Suprapubic skin (tissue), 4 donors: ENCODE data around the gene POC1A. TPM values are rescaled to one million over a fixed set of nuclear protein-coding genes. Genes with fewer than 3 reads are reported as not detected.
A peak's percentile ranks its signal among the peaks of the same experiment; 100 is the strongest.
"Not testable (repeated sequence)": the region's sequence is repeated elsewhere in the genome, so short reads cannot be mapped to it uniquely, and the experiment has no call there.

ENCODE experiments used
- DNase-seq, 2 donors: peaks; one replicate each; pipeline ENCODE4 v3.0.0-alpha.2; 2019; ENCODE audit warnings: low spot score in 2 of 2
- H3K27ac ChIP-seq: fragments of 200-600 bp; sonication (generic); one replicate; pipeline ENCODE4 v1.5.1; 2019
- H3K27me3 ChIP-seq: fragments of 200-600 bp; sonication (generic); one replicate; pipeline ENCODE4 v1.5.1; 2019
- H3K36me3 ChIP-seq: fragments of 200-600 bp; sonication (generic); one replicate; pipeline ENCODE4 v1.5.1; 2019
- H3K4me1 ChIP-seq: fragments of 200-600 bp; sonication (generic); one replicate; pipeline ENCODE4 v1.5.1; 2019
- H3K4me3 ChIP-seq: fragments of 200-600 bp; sonication (generic); one replicate; pipeline ENCODE4 v1.5.1; 2019; ENCODE audit warnings: mild to moderate bottlenecking
- H3K9me3 ChIP-seq: fragments of 200-600 bp; sonication (generic); one replicate; pipeline ENCODE4 v1.5.1; 2019
- EP300 ChIP-seq: sonication (generic); formaldehyde crosslinking; IDR thresholded peaks from one replicate; pipeline ENCODE4 v1.6.1; 2017; ENCODE audit warnings: antibody characterized with exemption
- POLR2A ChIP-seq, 2 donors: fragments of 450-650 bp; IDR thresholded peaks; one replicate each; pipeline ENCODE4 v1.6.1; 2017; ENCODE audit warnings: antibody characterized with exemption in 2 of 2, mild to moderate bottlenecking in 2 of 2, moderate library complexity in 2 of 2
- POLR2AphosphoS5 ChIP-seq, 3 donors: sonication (generic); formaldehyde crosslinking; IDR thresholded peaks; one replicate each; pipeline ENCODE4 v1.6.1; 2017; ENCODE audit warnings: antibody characterized with exemption in 3 of 3
- WGBS: methylation state at CpG from one replicate; pipeline ENCODE4 v1.1.5; 2018; 5-methylcytosine and 5-hydroxymethylcytosine counted together
- total RNA-seq, 4 donors: library from RNA; depleted of rRNA; stranded (reverse); fragments of >200 nt; gene quantifications; one replicate each; pipeline ENCODE4 v1.1.0, GENCODE V29; 2016
- TF ChIP-seq, protein P1 (sequence below), 2 donors: fragments of 200-600 bp in 1 of 2; fragments of 450-650 bp in 1 of 2; sonication (generic) in 1 of 2; IDR thresholded peaks; one replicate each; pipeline ENCODE4 v1.5.1; 2016 to 2019; ENCODE audit warnings: antibody characterized with exemption in 2 of 2, mild to moderate bottlenecking in 1 of 2, moderate library complexity in 1 of 2

POC1A gene
- total RNA-seq, 4 donors from 2014 or later: 1.1 to 4.8 (median 1.6) TPM

DNA sequence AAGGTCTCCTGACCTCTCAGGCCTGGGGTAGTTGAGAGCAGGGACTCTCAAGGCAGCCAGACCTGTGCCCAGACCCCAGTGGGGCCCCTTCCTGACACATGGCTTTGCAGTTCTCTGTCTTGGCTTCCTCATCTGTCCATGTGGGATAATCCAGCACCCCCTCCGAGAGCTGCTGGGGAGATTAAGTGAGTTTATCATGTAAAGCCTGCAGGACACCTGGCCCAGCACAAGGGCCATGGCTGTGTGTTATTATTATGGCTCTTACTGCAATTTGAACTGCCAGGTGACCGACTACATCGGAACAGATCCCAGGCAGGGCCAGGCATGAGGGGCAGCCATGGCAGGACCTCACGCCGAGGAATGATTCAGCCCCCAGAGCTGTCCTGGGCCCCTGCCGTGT lies 110.5 kb downstream of the POC1A start:
- H3K9me3 ChIP-seq: no peaks in the 10 kb centered on the region
- peaks cover 6% of the 10 kb centered on the region for H3K36me3 ChIP-seq
- no peaks in the 10 kb centered on the region for H3K27me3 ChIP-seq
- H3K4me3 ChIP-seq: no peak overlapping the region
- no peak for DNase-seq
- peaks cover 65% of the 10 kb centered on the region for H3K4me1 ChIP-seq
- TF ChIP-seq POLR2A (IDR thresholded peaks at IDR 0.05) (no peak), POLR2AphosphoS5 (IDR thresholded peaks at IDR 0.05) (no peak), EP300 (no peak)
- TF ChIP-seq, protein P1, sequence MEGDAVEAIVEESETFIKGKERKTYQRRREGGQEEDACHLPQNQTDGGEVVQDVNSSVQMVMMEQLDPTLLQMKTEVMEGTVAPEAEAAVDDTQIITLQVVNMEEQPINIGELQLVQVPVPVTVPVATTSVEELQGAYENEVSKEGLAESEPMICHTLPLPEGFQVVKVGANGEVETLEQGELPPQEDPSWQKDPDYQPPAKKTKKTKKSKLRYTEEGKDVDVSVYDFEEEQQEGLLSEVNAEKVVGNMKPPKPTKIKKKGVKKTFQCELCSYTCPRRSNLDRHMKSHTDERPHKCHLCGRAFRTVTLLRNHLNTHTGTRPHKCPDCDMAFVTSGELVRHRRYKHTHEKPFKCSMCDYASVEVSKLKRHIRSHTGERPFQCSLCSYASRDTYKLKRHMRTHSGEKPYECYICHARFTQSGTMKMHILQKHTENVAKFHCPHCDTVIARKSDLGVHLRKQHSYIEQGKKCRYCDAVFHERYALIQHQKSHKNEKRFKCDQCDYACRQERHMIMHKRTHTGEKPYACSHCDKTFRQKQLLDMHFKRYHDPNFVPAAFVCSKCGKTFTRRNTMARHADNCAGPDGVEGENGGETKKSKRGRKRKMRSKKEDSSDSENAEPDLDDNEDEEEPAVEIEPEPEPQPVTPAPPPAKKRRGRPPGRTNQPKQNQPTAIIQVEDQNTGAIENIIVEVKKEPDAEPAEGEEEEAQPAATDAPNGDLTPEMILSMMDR (IDR thresholded peaks at IDR 0.05): no peak
- WGBS: 81% methylated on average over 6 of the region's 6 CpGs
- no peak overlapping the region for H3K27ac ChIP-seq

DNA sequence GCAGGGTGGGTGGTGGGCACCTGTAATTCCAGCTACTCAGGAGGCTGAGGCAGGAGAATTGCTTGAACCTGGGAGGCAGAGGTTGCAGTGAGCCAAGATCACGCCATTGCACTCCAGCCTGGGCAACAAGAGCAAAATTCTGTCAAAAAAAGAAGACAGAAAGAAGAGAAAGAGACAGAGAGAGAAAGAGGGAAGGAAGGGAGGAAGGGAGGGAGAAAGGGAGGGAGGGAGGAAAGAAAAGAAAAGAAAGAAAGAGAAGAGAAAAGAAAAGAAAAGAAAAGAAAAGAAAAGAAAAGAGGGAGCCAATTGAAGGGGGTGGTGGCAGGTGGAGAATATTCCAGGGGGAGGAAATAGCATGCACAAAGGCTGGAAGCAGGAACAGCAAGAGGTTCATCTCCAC lies 111.2 kb downstream of the POC1A start:
- H3K4me1 ChIP-seq: peaks cover 62% of the 10 kb centered on the region
- not testable (repeated sequence) for DNase-seq, H3K9me3 ChIP-seq, H3K4me3 ChIP-seq, H3K27me3 ChIP-seq, H3K36me3 ChIP-seq, H3K27ac ChIP-seq
- WGBS: 93% methylated on average over 1 of the region's 1 CpG

DNA sequence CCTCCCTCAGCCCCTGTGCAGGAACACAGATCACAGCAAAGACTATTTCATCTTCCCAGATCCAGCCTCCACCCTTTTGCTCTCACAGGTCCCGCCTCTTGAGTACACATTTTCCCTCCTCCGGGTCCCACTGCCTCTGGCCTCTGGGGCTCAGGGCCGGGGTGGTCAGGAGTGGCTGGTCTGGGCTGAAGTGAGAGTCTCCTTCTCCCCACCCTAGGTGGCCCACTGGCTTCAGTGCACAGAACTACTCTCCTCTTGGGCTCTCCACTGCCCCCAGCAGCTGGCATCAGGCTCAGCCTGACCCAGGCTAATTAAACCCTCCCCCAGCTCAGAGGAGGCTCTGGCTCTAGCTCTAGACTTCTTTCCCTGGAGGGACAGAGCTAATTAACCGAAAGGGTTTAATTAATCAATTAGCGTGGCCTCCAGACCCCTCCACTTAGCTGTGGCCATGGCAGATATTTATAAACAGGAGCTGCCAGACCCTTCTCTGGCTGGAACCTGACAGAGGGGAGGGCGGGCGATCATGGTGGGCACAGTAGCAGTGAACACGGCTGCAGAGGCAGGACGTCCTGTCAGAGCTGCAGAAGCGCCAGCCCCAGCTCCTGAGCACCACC lies 113.0 kb downstream of the POC1A start:
- Histone ChIP-seq H3K4me1 (peaks cover 60% of the 10 kb centered on the region), H3K9me3 (no peaks in the 10 kb centered on the region), H3K36me3 (no peaks in the 10 kb centered on the region), H3K4me3 (no peak overlapping the region), H3K27me3 (no peaks in the 10 kb centered on the region), H3K27ac (peak overlapping the region; percentile 68)
- no peak for TF ChIP-seq POLR2A (IDR thresholded peaks at IDR 0.05)
- no peak for TF ChIP-seq EP300
- TF ChIP-seq POLR2AphosphoS5 (IDR thresholded peaks at IDR 0.05): no peak
- TF ChIP-seq, protein P1 (IDR thresholded peaks at IDR 0.05): no peak
- DNase-seq: no peak
- 67% methylated on average over 10 of the region's 10 CpGs for WGBS

DNA sequence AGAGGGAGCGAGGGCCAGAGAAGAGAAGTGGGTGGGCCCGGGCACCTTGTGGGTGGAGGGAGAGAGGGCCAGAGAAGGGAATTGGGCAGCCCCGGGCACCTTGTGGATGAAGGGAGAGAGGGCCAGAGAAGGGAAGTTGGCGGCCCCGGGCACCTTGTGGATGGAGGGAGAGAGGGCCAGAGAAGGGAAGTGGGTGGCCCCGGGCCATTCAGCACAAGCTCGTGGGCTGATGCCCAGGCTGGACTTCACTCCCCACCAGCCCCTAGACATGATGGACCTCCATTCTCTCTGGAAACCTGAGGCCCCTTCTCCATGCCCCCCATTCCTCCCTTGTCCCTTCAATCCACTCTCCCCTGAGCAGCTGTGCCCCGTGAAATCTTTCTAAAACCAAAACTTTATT lies 113.6 kb downstream of the POC1A start:
- Histone ChIP-seq H3K36me3 (no peaks in the 10 kb centered on the region), H3K4me3 (no peak overlapping the region), H3K27me3 (no peaks in the 10 kb centered on the region), H3K9me3 (no peaks in the 10 kb centered on the region), H3K27ac (peak overlapping the region; percentile 68), H3K4me1 (peaks cover 60% of the 10 kb centered on the region)
- 84% methylated on average over 8 of the region's 8 CpGs for WGBS
- no peak for DNase-seq
- TF ChIP-seq EP300: no peak
- no peak for TF ChIP-seq POLR2A (IDR thresholded peaks at IDR 0.05)
- TF ChIP-seq POLR2AphosphoS5 (IDR thresholded peaks at IDR 0.05): no peak
- TF ChIP-seq, protein P1 (IDR thresholded peaks at IDR 0.05): no peak

DNA sequence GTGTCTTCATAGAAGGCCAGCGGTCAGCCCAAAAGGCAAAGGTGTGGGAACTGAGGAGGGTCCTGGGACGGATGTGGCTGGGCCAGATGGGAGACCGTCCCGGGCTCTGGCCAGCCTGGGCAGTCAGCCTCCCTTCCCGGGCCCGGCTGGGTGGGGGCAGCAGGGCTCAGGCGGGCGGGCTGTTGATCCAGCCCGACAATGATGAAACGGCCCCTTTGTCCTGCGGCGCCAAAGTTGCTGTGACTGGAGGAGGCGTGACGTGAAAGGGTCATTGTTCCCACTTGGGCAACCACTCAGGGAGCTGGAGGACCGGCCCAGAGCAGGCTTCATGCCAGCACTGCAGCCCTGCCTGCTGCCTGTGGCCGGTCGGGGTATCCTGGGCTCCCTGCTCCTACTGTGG lies 114.4 kb downstream of the POC1A start:
- no peaks in the 10 kb centered on the region for H3K9me3 ChIP-seq
- no peaks in the 10 kb centered on the region for H3K36me3 ChIP-seq
- peaks cover 52% of the 10 kb centered on the region for H3K4me1 ChIP-seq
- TF ChIP-seq POLR2AphosphoS5 (IDR thresholded peaks at IDR 0.05): no peak
- TF ChIP-seq POLR2A (IDR thresholded peaks at IDR 0.05): no peak
- no peak for TF ChIP-seq EP300
- TF ChIP-seq, protein P1 (IDR thresholded peaks at IDR 0.05): no peak
- H3K27ac ChIP-seq: peak overlapping the region; percentile 75
- DNase-seq: peak in 1 of 2 donors; percentile 87
- no peak overlapping the region for H3K4me3 ChIP-seq
- WGBS: 50% methylated on average over 1 of the region's 17 CpGs
- no peaks in the 10 kb centered on the region for H3K27me3 ChIP-seq

DNA sequence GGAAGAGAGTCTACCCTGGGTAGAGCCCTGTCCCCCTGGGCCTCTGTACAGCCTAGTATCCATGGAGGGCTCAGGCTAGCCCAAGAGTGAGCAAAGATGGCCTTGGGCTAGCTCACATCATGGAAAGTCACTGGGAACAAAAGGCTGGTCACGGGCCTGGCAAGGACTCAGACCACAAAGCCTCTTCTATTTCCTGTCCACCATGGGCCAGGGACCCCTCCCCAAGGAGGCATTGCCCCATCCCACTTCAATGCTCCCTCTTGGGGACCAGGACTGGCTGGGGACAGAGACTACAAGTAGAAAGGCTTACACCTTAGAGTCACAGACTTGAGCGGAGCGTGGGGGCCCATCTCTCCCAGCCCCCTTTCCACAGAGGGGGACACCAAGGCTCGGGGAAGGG lies 114.8 kb downstream of the POC1A start:
- H3K4me1 ChIP-seq: peaks cover 48% of the 10 kb centered on the region
- H3K27ac ChIP-seq: peak overlapping the region; percentile 75
- no peak overlapping the region for H3K4me3 ChIP-seq
- WGBS: 80% methylated on average over 4 of the region's 4 CpGs
- TF ChIP-seq POLR2AphosphoS5 (IDR thresholded peaks at IDR 0.05) (no peak), POLR2A (IDR thresholded peaks at IDR 0.05) (no peak), EP300 (no peak)
- TF ChIP-seq, protein P1 (IDR thresholded peaks at IDR 0.05): no peak
- no peaks in the 10 kb centered on the region for H3K27me3 ChIP-seq
- DNase-seq: no peak
- H3K36me3 ChIP-seq: no peaks in the 10 kb centered on the region
- H3K9me3 ChIP-seq: no peaks in the 10 kb centered on the region
